Stimulated activated CD8-positive, alpha-beta memory T cell treated with anti-CD3 and anti-CD28 coated beads, Interleukin-4, amount 100 ng/mL, for 24 hours (primary cell): Measurements from ENCODE around the gene CCL15.
"Not testable (repeated sequence)": the region's sequence is repeated elsewhere in the genome, so short reads cannot be mapped to it uniquely, and the experiment has no call there.

ENCODE experiments used
- DNase-seq: peaks from one replicate; pipeline ENCODE4 v3.0.0-alpha.2; 2020; ENCODE audit warnings: low read depth

Gene CCL15, protein sequence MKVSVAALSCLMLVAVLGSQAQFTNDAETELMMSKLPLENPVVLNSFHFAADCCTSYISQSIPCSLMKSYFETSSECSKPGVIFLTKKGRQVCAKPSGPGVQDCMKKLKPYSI

DNA sequence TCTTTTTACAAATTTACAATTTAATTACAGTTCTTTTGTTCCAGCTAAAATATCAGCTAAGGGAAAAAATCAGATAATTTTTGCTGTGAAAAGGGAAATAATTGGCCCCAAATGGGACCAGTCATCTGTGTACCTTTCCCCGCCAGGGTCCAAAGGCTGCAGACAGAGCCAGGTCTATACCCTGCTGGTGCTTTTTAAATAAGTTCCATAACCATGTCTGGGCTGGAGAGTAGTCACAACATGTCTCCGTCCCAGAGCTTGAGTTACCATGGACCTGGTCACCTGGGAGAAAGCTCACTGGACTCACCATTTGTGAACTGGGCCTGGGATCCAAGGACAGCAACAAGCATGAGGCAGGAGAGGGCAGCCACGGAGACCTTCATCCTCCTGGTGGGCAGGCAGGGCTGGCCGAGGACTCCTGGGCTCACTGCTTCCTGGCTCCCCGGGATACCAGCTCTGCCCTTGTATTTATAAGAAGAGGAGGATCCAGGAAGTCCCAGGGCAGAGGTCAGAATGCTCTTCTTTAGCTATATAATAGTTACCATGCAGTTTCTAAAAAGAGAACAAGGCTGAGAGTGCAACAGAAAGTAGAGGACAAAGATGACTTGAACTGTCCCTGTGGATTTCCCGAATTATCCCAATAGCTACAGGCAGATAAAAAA, at the start of gene CCL15:
CCL15 (minus strand) TSS at position 444 of the 662 bp plus-strand sequence; CDS start at position 383, 61 bp downstream.
- no peak for DNase-seq

DNA sequence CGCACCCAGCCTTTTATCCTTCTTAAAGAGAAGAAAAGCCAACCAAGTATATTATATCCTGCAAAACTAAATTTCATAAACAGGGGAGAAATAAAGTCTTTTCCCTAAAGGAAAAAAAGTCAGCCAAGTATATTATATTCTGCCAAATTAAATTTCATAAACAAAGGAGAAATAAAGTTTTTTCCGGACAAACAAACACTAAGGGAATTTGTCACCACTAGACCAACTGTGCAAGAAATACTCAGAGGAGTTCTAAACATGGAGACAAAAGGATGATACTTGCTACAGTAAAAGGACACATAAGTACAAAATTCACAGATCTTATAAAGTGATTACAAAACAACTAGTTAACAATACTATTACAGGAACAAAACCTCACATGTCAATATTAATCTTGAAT, 48.3 kb upstream of the CCL15 start:
- no peak for DNase-seq

DNA sequence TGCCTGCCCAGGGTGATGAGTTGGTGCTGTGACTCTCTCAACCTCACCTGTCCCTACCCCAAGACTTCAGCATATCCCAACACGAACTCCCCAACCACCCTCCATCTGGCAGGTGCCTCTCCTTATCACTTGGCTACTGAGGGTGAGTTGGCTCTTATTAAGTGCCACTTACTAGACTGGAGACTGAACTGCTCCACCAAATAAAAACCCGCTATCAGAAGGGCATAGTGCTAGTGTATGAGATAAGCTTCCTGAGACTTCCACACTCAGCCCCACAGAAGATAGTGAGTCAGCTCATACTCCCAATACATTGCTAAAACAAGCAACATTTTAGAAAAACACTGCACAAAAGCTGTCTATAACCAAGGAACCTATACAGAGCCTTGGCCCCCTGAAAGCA, 46.7 kb upstream of the CCL15 start:
- no peak for DNase-seq

DNA sequence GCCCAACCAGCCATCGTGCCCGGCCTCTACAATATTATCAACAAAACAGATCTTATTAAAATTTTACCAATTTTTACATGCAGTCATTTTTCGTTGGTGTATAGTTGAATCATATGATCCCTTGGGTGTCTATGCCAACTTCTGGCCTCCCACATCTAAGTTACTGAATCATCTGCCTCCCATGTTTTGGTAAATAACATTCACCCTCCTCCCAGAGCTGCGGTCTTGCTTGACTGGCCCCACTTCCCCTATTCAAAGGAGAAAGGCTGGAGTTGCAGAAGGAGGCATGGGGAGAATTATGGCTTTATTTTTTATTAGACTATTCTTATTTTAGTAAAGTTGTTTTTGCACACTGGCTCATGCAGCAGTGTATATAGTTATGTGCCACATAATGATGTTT, 34.9 kb upstream of the CCL15 start:
- no peak for DNase-seq

DNA sequence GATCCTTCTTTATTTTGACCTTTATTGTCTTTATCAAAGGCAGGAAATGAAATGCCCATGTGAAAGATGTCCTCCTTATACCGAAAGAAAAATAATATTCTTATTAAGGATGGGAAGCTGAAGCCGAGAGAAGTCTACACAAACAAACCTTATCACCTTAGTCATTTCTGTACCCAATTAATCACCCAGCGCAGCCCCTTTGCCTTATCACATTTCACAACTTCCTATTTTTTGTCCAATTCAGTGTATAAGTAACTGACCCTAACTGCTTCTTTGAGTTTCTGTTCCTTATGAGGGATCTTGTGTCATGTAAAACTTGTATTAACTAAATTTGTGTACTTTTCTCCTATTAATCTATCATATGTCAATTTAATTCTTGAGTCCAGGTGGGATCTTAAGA, 32.8 kb upstream of the CCL15 start:
- DNase-seq: no peak

DNA sequence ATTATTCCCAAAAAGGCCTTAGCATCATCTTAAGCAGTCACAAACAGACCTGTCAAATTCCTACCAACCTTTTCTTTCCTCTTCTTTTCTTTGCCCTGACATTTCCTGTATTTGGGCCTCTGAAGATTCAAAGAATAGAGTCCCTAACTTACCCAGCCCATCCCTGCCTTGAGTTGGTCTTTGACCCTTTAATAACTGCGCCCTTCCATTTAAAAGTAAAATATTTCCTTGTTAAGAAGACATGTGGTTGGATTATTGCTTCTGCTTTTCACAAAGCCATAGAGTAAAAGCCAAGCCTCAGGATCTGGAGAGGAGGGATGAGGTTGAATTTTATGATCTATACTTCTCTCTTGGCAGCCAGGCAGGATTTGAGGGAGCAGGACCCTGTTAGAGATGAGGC, 29.6 kb upstream of the CCL15 start:
- no peak for DNase-seq

DNA sequence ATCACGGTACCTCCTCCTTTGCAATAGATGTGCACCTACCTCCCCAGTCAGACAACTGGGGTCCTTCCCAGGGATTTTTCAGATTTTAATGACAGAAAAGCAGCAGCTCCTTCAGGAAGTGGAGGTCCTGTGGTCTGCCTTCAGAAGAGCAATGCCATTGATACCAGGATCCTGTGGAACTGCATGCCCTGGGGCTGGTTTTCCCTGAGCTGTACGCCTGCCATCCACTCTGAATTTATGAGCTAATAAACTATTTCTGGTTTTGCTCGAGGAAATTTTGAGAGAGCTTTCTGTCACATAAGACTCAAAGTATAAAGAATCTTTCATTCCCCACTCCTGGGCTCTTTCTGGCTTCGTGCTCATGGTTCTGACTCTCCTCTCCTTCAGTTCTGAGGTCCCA, 26.4 kb upstream of the CCL15 start:
- DNase-seq: no peak

DNA sequence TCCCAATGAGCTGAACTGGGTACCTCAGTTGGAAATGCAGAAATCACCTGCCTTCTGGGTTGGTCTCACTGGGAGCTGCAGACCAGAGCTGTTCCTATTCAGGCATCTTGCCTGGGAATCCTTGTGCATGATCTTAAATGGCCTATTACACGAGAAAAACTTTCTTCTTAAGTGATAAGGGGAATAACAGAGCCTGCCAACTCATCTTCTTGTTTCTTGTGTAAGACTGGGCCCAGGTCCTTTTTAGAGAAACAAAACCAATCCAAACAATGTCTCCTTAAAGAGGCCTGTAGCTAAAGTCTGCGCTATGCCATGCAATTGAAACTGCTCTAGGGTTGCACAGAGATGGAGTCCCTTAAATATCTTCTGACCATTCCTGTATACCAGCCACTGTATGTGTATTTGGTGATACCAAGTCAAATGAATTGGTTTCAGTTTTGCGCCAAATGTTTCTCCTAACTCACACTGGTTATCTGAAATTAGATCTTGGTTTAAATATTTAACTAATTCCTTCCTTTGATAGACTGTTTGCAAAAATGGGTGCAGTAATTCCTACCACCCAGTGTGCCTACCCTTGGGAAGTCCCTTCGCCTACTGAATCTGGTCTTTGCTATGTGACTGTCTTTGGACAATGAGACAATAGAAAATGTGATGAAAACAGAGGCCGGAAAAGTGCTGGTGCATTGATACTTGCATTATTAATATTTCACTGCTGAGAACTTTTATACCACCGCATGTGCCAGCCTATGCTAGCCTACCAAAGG, 22.9 kb upstream of the CCL15 start:
- no peak for DNase-seq

DNA sequence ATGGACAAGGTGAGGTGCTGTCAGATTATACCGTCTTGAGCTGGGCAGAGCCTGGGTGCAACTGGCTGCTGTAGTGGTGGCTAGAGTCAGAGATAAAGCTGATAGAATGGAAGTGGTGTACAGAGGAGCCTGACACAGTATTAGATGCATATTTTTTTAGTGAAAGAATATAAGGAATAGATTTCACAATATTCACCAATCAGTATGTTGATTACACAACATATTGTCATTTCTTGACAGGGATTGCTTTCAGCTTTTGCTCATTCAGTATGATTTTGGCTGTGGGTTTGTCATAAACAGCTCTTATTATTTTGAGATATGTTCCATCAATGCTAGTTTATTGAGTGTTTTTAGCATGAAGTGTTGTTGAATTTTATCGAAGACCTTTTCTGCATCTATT, 18.1 kb upstream of the CCL15 start:
- DNase-seq: no peak

DNA sequence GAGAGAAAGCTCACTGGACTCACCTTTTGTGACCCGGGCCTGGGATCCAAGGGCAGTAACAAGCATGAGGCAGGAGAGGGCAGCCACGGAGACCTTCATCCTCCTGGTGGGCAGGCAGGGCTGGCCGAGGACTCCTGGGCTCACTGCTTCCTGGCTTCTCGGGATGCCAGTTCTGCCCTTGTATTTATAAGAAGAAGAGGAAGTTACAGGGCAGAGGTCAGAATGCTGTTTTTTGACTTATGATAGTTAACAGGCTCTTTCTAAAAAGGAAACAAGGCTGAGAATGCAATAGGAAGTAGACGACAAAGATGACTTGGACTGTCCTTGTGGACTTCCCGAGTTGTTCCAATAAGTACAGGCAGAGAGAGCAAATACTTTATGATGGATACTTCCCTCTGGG, 16.4 kb upstream of the CCL15 start, which contains the start of gene CCL23:
CCL23 (minus strand) TSS at position 174 of the 400 bp plus-strand sequence; CDS start at position 99, 75 bp downstream.
- no peak for DNase-seq

DNA sequence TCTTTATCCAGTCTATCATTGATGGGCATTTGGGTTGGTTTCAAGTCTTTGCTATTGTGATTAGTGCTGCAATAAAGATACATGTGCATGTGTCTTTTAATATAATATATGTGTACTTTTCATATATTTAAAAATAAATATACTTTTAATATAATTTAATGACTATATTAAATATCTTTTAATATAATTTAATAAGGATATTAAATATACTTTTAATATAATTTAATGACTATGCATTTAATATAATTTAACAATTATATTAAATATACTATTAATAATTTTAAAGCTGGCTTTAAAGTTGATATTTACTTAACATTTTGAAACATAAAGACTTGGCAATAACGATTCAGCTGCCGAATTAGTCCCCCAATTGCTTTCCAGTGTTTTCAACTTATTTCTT, 15.2 kb upstream of the CCL15 start:
- DNase-seq: no peak

DNA sequence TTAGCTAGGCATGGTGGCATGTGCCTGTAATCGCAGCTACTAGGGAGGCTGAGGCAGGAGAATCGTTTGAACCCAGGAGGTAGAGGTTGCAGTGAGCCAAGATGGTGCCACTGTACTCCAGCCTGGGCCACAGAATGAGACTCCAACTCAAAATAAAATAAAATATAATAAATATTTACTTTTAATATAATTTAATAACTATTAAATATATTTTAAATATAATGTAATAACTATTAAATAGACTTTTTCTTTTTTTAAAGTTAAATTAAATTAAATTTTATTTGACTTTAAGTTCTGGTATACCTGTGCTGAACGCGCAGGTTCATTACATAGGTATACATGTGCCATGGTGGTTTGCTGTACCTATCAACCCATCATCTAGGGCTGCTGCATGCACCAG, 14.5 kb upstream of the CCL15 start:
- not testable (repeated sequence) for DNase-seq

DNA sequence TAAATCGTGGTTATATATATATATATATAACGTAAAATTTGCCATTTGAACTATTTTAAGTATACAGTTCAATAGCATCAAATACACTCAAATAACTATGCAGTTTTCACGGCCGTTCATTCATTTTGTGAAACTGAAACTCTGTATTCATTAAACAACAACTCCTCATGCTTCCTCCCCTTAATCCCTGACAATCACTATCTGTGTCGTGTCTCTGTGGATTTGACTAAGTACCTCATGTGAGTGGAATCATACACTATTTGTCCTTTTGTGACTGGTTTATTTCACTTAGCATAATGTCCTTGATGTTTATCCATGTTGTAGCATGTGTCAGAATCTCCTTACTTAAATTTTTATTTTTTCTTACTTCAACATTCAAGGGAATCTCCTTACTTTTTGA, 13.6 kb upstream of the CCL15 start:
- DNase-seq: no peak

DNA sequence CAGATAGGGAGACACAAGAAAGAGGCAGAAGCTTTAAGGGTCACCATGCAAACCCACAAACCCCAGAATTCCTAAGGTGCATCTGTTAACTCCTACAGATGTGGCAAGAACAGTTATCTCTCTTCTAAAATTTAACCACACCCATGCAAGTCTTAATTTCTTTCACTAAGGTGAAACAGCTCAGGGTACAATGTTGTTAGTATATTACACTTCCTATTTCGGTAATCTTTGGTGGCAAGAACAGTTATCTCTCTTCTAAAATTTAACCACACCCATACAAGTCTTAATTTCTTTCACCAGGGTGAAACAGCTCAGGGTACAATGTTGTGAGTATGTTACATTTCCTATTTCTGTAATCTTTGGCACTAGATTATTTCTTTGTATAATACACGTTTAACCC, 9.8 kb upstream of the CCL15 start:
- DNase-seq: no peak

DNA sequence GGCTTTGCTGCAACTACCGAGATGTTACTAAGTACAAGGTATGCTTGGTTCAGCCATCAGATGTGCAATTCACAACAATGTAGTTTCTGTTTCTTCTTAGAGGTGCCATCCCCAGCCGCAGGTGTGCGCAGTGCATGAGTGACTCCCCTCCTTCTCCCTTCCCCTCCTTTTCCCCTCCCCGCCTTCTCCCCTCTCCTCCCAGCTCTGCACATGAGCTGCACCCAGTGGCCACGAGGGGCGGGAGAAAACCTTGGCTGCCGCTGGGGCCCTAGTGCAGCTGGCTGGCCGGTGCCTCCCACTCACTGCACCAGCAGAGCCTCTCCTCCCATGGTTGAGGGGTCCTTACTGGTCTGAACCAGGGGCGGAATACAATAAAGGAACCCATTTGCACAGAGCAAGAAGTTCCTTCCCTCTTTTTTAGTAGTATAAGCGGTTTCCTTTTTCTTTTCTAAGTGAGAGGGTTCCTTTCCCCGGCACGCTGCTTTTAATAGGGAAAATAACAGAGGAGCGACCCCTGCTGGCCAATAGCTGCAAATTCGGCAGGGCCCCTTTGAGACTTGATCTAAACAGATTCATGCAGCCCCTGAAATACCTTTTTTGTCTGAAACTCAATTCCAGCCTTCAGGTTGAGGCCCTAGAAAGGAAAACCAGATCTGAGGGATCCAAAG, 7.8 kb upstream of the CCL15 start:
- DNase-seq: no peak

DNA sequence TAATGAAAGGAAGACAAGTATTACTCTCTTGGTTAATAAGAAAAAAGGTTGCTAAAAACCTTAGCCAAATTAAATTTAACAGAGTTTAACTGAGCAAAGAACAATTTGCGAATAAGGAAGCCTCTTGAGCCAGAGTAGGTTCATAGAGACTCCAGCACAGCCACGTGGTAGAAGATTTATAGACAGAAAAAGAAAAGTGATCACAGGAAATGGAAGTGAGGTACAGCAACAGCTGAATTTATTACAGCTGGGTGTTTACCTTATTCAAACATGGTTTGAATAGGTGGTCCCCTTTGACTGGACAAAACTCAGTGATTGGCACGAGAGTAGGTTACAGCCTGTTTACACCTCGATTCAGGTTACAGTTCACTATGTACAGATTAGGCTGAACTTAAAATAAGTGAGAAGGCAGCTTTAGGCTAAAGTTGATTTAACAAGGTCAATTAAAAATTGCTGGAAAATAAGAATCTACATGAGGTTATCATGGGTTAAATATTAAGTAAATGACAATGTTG, 3.3 kb upstream of the CCL15 start:
- no peak for DNase-seq

DNA sequence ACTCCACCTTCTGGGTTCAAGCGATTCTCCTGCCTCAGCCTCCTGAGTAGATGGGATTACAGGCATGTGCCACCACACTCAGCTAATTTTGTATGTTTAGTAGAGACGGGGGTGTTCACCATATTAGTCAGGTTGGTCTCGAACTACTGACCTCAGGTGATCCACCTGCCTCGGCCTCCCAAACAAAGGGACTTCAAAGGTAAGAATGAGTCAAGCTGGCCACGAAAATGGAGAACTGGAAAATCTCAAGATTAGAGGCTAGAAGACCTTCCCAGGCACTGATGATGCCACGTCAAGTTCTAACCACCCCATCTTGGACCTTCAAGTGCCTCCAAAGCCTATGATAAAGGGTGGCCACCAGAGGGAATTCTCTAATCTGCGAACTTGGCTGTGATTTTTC, 1.3 kb upstream of the CCL15 start:
- DNase-seq: no peak

DNA sequence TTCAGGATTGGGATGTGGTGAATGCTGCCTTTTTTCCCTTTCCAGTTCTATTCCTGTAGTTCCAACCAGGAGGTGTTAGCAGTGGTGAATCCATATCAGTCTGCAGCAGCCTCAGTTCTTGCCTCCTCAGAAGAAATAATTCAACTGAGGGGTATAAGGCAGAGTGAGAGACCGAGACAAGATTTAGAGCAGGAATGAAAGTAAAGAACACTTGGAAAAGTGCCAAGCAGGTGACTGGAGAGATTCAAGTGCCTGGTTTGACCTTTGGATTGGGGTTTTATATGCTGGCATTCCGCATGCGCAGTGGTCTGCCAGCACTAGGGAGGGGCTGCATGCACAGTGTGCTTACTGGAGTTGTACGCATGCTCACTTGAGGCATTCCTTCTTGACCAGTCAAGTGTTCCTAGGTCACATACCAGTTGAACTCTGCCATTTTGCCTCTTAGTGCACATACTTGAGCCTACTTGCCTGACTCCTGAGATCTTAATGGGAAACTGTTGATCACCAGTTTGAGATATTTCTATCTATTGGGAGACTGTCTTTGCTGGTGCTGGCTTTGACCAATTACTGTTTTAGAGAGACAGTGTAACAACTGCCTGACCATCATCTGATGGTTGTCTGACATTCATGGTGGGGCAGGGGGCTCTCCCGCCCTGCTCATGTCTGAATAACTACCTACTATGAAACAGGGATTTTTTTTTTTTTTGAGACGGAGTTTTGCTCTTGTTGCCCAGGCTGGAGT, 680 bp upstream of the CCL15 start:
- no peak for DNase-seq

DNA sequence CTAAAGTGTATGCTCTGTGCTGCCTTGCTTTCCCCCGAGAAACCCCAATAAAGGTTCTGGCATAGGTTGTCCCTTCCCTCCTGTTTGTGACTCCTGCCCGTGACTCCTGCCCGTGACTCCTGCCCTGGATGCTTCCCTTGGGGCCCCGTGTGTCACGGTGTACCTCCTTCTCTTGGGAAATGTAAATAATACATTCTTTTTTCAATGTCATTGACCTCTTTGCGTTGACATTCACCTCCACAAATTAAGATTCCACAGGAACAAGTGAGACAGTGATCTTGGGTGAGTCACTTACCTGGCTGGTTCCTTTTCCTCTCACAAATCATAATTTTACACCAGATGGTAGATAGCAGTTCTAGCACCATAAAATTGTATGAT, 632 bp downstream of the CCL15 start:
- no peak for DNase-seq

DNA sequence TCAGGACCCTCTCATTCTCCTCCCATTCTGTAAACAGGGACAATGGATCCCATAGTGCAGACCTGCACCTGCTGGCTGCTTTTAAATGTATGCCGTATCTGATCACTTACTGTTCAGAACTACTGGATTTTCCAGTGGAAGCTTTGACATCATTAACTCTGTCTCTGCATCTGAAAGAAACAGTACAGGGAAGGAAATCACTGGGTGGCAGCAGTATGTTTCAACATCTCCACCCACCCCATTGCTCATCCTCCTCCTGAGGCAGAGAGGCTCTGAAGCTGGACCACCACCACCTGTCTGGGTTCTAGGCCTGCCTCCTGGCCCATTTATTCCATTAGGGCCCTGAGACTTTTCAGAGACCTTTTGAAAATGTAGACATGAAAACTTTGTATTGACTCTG, 2.6 kb downstream of the CCL15 start:
- DNase-seq: no peak

DNA sequence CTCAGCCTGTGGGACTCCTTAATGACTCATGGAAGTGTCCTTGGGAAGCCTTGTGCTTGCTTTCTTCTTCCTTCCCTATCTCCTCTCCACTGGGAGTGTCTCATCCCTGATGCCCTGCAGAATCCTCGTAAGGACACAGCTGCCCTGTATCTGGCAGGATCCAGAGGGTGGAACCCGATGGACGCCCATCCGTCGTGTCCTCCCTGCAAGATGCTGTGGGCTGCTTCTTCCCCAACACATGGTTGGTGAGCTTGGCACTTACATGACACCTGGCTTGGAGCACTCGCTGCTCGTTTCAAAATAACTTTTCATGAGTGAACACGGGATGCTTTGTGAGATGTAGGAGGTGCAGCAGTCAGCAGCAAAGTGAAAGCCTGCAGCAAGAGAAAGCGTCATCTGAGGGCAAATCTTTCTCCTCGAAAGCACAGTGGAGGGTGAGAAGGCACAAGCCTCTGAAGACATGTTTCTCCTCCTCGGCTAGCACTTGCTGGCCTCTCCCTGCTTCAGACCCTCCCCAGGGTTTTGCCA, 3.3 kb downstream of the CCL15 start:
- DNase-seq: no peak

DNA sequence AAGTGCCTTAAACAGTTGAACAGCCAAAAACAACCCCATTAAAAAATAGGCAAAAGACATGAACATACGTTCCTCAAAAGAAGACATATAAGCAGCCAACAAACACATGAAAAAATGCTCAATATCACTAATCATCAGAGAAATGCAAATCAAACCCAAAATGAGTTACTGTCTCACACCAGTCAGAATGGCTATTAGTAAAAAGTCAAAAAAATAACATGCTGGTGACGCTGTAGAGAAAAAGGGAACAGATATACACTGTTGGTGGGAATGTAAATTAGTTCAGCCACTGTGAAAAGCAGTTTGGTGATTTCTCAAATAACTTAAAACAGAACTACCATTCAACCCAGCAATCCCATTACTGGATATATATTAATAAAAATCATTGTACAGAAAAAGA, 6.0 kb downstream of the CCL15 start:
- not testable (repeated sequence) for DNase-seq
